ENCODE measurements around the gene ARID2.

- no peak for TF ChIP-seq CTCF (IDR thresholded peaks at IDR 0.05)
- no peak for TF ChIP-seq POLR2A (IDR thresholded peaks at IDR 0.05)
Observed at GRCh38 chr12:45757172-45757571, 27.7 kb downstream of the ARID2 start.

Measured in body of pancreas (tissue), 4 donors.